Muscle layer of duodenum (tissue), 2 donors: ENCODE measurements around the gene KLHL6.

ENCODE experiments used
- H3K27ac ChIP-seq: one replicate; pipeline ENCODE4 v1.7.0; 2013; ENCODE audit warnings: mild to moderate bottlenecking, low read length
- H3K27me3 ChIP-seq: one replicate; pipeline ENCODE4 v1.7.0; 2013; ENCODE audit warnings: low read depth, mild to moderate bottlenecking, control low read depth, low read length
- H3K36me3 ChIP-seq, 2 donors: one replicate each; pipeline ENCODE4 v1.7.0; 2013; ENCODE audit warnings: low read length in 2 of 2, control low read depth in 1 of 2, mild to moderate bottlenecking in 1 of 2; ENCODE audit not compliant: insufficient read depth in 2 of 2, control insufficient read depth in 1 of 2
- H3K4me1 ChIP-seq, 2 donors: one replicate each; pipeline ENCODE4 v1.7.0; 2013; ENCODE audit warnings: low read length in 2 of 2, mild to moderate bottlenecking in 2 of 2, control low read depth in 1 of 2, moderate library complexity in 1 of 2; ENCODE audit not compliant: insufficient read depth in 2 of 2, control insufficient read depth in 1 of 2
- H3K4me3 ChIP-seq, 2 donors: one replicate each; pipeline ENCODE4 v1.7.0; 2013; ENCODE audit warnings: low read length in 2 of 2, low read depth in 1 of 2, mild to moderate bottlenecking in 1 of 2
- H3K9me3 ChIP-seq, 2 donors: one replicate each; pipeline ENCODE4 v1.7.0; 2013; ENCODE audit warnings: low read length in 2 of 2, control low read depth in 1 of 2, mild to moderate bottlenecking in 1 of 2; ENCODE audit not compliant: control insufficient read depth in 1 of 2
- donor health status: healthy.

The KLHL6 gene

DNA sequence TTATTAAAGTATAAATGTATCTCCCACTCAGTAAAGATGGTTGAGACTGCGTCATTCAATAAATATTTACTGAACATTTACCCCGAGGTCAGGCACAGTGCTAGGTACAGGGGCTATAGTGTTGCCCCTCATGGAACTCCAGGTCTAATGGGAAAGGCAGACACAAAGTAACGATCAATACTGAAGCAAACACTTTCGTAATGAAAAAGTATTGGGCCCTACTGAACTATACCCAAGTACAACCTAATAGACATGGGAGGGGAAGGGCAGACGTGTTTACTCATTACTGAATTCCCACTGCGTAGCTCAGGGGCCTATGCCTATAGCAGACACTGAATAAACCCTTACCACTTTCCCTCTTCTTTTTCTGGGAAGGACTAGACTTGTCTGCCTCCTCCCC, 56.9 kb downstream of the KLHL6 start:
- Histone ChIP-seq H3K27me3 (no peaks in the 10 kb centered on the region), H3K36me3 (no peaks in the 10 kb centered on the region), H3K9me3 (no peaks in the 10 kb centered on the region), H3K27ac (no peak overlapping the region), H3K4me1 (no peaks in the 10 kb centered on the region), H3K4me3 (no peak overlapping the region)

DNA sequence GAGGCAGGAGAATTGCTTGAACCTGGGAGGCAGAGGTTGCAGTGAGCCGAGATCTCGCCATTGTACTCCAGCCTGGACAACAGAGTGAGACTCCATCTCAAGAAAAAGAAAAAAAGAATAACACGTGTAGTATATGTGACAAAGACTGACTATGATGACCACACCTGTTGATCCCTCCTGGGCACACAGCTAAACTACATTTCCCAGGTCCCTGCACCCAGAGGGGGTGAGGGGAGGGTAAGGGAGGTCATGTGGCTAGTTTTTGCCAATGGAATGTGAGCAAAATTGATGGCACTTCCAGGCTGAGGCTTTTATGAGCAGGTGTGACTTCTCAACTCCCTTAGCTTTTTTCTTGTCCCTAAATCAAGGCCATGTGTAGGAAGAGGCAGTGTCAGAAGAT, 58.2 kb downstream of the KLHL6 start:
- no peaks in the 10 kb centered on the region for H3K9me3 ChIP-seq
- no peak overlapping the region for H3K4me3 ChIP-seq
- no peaks in the 10 kb centered on the region for H3K36me3 ChIP-seq
- H3K27me3 ChIP-seq: no peaks in the 10 kb centered on the region
- no peaks in the 10 kb centered on the region for H3K4me1 ChIP-seq
- H3K27ac ChIP-seq: no peak overlapping the region

DNA sequence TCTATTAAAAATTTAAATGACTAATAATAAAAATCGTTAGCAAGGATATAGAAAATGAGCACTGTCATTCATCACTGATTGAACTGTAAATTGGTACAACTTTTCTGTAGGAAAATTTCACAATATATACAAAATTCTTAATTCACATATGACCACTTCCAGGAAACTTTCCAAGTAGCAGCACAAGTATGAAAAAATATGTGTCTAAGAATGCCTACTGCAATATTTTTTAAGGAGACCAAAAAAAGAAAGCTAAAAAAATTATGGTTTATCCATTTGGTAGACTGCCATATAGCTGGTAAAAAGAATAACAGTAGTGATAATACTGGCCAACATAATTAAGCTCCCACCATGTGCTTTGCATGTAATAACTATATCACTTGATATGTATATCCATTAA, 59.2 kb downstream of the KLHL6 start:
- H3K9me3 ChIP-seq: no peaks in the 10 kb centered on the region
- H3K27me3 ChIP-seq: no peaks in the 10 kb centered on the region
- no peak overlapping the region for H3K4me3 ChIP-seq
- no peaks in the 10 kb centered on the region for H3K4me1 ChIP-seq
- H3K27ac ChIP-seq: no peak overlapping the region
- peaks cover 0 to 7% of the 10 kb centered on the region in 2 donors for H3K36me3 ChIP-seq

DNA sequence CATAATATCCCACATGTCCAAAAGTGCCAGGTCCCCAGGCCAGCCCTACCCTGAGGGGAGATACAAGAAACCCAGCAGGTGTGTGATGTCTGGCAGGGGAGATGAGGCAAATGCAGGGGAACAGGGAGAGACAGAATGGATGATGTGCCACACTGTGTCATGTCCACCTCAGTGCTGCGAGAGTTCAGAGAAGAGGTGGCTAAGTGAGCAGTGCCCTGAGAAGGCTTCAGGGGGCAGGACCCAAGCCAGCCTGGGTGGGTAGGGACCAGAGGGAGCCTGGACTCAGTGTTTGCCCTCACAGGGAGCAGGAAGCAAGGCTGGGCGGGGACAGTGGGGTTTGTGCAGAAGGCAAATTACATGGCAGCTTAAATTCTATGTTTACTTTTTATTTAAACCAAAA, 61.2 kb downstream of the KLHL6 start:
- Histone ChIP-seq H3K27ac (no peak overlapping the region), H3K4me1 (no peaks in the 10 kb centered on the region), H3K4me3 (no peak overlapping the region), H3K27me3 (no peaks in the 10 kb centered on the region), H3K9me3 (no peaks in the 10 kb centered on the region), H3K36me3 (peaks cover 0 to 7% of the 10 kb centered on the region in 2 donors)

DNA sequence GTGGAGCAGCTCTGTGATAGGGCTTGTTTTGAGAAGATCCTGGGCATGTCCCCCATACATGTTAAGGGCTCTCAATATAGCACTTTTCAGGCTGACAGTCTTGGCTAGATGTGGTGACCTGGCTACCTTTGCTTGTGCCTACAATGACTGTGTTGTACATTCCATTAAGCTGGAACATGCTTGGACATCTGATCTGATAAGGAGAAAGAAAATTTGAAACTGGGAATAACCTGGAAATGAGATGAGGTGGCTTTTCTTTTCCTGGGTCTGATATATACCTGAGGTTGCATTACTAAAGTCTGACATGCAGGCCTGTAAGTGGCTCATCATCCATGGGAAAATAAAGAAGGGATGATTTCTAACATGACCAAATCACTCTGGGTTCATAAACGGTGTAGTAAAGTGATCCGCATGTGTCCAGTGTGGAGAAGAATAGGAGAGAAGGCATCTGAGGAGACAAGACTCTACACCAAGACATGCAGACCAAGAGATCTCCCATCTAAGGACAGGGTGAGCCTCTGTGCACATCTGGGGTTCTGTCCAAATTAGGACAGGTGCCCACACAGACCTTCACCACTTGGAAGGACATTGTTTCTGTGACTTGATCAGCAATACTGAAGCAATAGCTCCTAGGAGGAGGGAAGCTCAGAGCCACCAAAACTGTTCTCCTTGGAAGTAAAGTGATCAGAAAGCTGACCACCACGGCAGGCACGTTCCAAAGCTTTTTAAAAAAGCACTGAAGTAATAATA, 62.0 kb downstream of the KLHL6 start:
- no peaks in the 10 kb centered on the region for H3K9me3 ChIP-seq
- no peaks in the 10 kb centered on the region for H3K4me1 ChIP-seq
- H3K27ac ChIP-seq: no peak overlapping the region
- no peaks in the 10 kb centered on the region for H3K27me3 ChIP-seq
- H3K36me3 ChIP-seq: peaks cover 0 to 7% of the 10 kb centered on the region in 2 donors
- no peak overlapping the region for H3K4me3 ChIP-seq

DNA sequence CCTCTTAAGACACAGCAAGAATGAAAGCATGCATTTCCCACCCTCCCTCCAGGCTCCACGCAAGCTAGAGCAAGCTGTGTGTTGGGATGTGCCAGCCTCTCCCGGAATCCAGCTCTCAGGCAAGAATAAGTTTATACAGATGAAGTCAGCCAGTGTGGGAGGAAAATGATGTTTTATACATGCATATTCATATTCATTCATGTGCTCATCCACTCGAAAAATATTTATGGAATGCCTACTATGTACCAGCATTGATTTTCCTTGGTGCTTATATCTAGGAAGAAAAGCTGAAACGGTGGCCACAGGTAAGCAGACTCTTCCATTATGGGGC, 62.7 kb downstream of the KLHL6 start:
- H3K27ac ChIP-seq: no peak overlapping the region
- H3K4me1 ChIP-seq: no peaks in the 10 kb centered on the region
- H3K9me3 ChIP-seq: no peaks in the 10 kb centered on the region
- peaks cover 0 to 7% of the 10 kb centered on the region in 2 donors for H3K36me3 ChIP-seq
- H3K4me3 ChIP-seq: no peak overlapping the region
- no peaks in the 10 kb centered on the region for H3K27me3 ChIP-seq

DNA sequence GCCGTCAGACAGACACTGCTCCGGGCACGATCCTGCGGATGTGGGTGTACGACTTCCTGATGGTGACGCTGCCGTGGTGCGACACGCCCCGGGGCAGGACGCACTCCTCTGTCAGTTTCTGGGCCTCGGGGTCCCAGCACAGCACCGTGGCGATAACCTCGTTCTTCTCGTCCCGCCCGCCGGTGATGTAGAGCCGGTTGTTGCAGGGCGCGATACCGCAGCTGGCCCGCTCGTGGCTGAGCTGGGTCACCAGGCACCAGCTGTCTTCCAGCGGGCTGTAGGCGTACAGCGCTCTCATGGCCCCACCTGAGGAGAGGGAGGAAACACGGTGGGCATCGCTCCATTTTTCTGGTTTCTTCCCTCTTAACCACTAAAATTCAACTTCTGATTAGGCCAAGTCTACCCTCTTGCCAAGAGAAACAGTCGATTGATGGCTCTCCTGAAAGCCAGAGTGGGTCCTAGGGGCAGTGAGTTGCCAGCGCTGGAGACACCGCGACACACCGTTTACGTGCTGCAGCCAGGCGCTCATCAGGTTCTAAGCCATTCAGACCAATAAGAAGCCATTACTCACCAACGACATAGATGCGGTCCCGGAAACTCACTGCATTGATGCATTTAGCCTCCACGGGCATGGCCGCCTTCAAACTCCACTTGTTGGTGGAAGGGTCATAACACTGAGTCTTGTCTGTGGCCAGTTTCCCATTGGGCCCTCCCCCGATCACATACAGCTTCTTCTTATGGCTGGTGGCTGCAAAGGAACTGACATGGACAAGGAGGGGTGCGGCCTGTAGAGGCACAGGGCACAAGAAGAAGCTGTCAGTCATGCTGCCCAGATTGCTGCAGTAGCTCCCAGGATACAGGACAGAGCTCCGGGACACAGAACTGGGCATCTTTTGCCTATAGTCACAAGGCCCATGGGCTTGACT, 63.3 kb downstream of the KLHL6 start:
- Histone ChIP-seq H3K4me1 (no peaks in the 10 kb centered on the region), H3K4me3 (no peak overlapping the region), H3K9me3 (no peaks in the 10 kb centered on the region), H3K36me3 (peaks cover 0 to 7% of the 10 kb centered on the region in 2 donors), H3K27ac (no peak overlapping the region), H3K27me3 (no peaks in the 10 kb centered on the region)

DNA sequence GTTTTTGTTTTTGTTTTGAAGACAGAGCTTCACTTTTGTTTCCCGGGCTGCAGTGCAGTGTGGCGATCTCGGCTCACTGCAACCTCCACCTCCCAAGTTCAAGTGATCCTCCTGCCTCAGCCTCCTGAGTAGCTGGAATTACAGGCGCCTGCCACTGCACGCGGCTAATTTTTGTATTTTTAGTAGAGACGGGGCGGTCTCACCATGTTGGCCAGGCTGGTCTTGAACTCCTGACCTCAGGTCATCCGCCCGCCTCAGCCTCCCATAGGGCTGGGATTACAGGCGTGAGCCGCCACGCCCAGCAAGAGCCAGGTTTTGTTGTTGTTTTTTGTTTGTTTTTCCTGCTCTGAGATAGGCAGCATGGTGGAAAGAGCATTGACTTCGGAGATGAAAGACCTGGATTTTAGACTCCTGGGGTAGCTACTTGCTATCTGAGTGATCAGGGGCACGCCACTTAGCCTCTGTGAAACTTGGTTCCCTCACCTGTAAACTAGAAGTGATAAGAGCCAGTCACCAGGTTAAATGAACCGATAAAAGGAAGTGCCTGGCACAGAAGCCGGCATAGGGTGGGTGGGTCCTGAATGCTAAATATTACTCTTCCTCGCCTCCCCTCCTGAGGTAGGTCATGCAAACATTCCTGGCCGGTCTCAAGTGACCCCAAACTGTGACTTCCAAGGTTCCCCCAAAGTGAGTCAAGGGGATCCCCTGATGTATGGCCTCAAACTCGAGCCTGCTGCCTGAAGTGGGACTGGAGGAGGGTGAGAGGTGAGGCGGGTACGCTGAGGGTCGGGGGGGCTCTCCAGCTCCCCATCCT, 64.2 kb downstream of the KLHL6 start:
- H3K27ac ChIP-seq: no peak overlapping the region
- no peak overlapping the region for H3K4me3 ChIP-seq
- no peaks in the 10 kb centered on the region for H3K9me3 ChIP-seq
- H3K36me3 ChIP-seq: peaks cover 0 to 7% of the 10 kb centered on the region in 2 donors
- H3K27me3 ChIP-seq: no peaks in the 10 kb centered on the region
- no peaks in the 10 kb centered on the region for H3K4me1 ChIP-seq

DNA sequence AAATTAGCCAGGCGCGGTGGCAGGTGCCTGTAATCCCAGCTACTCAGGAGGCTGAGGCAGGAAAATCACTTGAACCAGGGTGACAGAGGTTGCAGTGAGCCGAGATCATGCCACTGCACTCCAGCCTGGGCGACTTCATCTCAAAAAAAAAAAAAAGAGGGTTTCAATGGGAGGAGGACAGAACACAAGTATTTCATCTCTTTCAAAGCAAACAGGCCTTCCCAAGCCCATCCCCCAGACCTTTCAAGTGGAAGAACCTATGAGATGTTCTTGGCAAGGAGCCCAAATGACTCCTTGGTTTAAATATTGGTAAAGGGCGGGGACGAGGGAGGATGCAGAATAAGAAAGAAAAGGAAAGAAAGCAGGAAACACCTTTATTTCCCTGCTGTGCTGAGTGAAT, 64.9 kb downstream of the KLHL6 start:
- H3K4me3 ChIP-seq: no peak overlapping the region
- H3K27ac ChIP-seq: no peak overlapping the region
- no peaks in the 10 kb centered on the region for H3K4me1 ChIP-seq
- no peaks in the 10 kb centered on the region for H3K9me3 ChIP-seq
- peaks cover 0 to 7% of the 10 kb centered on the region in 2 donors for H3K36me3 ChIP-seq
- no peaks in the 10 kb centered on the region for H3K27me3 ChIP-seq

DNA sequence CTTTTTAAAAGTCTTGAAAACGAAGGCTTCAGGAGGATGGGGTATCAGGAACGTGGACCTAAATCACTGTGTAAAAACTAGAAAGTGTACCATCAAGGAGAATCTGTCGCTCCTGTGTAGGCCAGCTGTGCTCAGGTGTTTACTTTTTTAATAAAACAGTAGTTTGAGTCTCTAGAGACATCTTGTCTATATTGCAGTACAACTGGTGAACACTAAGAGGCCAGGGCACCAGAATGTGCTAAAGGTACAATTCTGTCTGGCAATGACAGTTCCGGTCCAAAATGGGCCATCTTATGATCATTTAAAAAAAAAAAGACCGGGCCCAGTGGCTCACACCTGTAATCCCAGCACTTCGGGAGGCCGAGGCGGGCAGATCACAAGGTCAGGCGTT, 65.3 kb downstream of the KLHL6 start:
- H3K9me3 ChIP-seq: no peaks in the 10 kb centered on the region
- H3K4me3 ChIP-seq: no peak overlapping the region
- H3K36me3 ChIP-seq: peaks cover 0 to 7% of the 10 kb centered on the region in 2 donors
- no peaks in the 10 kb centered on the region for H3K27me3 ChIP-seq
- H3K4me1 ChIP-seq: no peaks in the 10 kb centered on the region
- no peak overlapping the region for H3K27ac ChIP-seq
